GM04503 (cell line): ENCODE data around the gene MRPL49.
A peak's percentile ranks its signal among the peaks of the same experiment; 100 is the strongest.

Source experiments
- DNase-seq: peaks from one replicate; pipeline ENCODE4 v3.0.0-alpha.2; 2012; ENCODE audit warnings: low read depth

MRPL49 gene

DNA sequence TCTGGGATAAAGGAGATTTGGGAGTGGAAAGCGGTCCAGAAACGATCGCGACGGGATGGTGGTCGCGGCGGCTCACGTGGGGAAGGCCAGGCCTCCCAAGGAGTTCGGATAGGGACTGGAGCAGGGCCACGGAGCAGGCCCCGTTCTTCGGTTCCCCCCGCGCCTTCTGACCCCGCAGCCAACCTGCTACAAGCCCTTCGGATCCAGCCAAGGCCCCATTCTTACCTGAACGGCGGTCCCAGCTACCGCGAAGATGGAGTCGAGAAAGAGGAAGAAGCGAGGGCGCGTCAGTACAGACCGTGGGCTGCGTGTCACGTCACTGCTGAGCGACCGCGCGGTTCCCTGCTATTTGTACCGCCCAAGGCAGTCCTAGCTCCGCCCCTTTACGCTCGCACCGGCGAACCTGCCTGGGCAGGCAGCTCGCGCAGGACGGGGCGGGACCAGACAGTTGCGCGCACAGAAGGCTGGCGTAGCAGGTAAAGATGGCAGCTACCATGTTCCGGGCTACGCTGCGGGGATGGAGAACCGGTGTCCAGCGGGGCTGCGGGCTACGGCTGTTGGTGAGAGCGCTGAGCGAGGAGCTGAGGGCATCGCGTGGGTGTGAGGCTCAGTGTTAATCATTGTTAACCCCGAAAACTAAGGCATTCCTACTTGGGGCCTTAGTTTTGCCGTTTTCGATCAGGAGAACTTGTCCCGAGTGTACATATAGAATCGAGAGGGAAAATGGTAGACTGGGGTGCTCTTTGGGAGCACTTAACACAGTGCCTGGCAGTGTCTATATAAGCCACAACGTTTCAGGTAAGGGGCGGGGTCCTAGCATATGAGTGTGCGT lies at the start of gene MRPL49, which contains the start of gene FAU:
MRPL49 (plus strand) TSS at position 457 of the 832 bp plus-strand sequence; CDS start at position 483, 26 bp downstream.
FAU (minus strand) TSS at position 270 of the 832 bp plus-strand sequence. CDS start 321 bp downstream, outside the sequence.
- peak; percentile 73 for DNase-seq

DNA sequence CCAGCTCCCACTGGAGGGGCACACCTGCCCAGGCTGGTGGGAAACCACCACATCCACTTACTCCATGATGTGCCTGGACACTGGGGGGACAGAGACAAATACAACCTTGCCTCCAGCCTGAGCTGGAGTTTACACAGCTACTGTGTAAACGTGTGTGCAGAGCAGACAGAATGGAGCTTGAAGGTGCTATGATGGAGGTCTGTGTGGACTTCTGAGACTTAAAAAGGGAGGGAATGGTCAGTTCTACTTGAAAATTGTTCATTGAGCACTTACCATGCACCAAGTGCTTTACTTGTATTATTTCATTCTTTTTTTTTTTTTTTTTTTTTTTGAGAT lies 49.5 kb upstream of the MRPL49 start:
- no peak for DNase-seq

DNA sequence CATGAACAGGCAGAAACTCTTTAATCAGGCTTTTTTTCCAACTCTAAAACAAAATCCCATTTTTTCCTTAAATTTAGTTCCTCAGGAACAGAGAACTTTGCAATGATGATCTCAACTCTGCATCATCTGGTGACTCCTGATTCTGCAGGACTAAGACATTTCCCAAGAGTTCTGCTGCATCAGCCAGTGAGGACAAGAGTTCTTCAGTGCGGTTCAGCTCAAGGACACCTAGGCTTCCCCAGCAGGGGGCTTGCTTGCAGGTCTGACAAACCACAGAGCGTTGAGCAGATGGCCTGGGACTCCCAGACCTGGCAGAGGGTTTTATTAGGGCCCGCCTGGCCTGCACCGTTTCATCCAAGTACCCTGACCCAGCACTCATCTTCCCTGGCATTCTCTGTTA lies 44.7 kb upstream of the MRPL49 start:
- DNase-seq, result no peak

DNA sequence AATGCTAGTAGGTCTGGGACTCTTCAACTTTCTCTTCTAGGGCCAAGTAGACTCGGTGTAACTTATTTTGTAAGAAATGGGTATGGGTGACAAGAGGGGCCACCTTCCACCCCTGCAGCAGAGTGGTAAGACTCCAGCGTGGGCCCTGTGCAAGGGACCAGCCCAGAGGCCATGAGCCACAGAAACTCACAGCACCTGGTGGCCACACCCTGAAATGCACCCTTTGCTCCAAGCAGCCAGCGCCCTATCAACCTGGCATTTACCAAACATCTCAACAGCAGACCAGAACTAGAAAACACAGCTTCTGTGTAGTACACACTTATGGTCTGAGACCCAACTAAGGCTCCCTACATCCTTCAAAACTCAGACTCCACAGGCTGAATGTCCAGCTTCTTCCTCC lies 44.0 kb upstream of the MRPL49 start:
- no peak for DNase-seq

DNA sequence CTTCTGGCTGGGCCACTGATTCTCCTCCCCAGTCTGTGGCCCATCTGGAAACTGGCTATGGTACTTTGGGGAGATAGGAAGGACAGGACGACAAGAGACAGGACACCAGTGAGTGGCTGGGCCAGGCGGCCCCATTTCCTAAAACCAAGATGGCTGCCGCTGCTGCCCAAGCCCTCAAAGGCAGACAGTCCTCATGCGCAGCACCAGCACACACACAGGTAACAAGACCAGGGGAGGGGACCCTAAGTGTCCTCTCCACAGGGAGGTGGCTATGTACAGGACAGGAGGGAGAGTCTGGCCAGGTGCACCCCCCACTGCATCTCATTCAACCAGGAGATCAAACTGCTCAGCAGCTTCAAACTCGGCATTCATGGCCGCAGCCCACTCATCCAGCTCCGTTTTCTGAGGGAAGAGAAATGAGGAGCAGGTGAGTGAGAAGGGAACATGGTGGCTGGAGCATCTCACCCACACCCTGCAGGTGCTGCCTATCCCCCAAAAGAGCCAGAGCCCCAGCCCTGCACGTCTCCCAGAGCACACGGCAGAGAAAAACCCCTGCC lies 43.3 kb upstream of the MRPL49 start:
- no peak for DNase-seq

DNA sequence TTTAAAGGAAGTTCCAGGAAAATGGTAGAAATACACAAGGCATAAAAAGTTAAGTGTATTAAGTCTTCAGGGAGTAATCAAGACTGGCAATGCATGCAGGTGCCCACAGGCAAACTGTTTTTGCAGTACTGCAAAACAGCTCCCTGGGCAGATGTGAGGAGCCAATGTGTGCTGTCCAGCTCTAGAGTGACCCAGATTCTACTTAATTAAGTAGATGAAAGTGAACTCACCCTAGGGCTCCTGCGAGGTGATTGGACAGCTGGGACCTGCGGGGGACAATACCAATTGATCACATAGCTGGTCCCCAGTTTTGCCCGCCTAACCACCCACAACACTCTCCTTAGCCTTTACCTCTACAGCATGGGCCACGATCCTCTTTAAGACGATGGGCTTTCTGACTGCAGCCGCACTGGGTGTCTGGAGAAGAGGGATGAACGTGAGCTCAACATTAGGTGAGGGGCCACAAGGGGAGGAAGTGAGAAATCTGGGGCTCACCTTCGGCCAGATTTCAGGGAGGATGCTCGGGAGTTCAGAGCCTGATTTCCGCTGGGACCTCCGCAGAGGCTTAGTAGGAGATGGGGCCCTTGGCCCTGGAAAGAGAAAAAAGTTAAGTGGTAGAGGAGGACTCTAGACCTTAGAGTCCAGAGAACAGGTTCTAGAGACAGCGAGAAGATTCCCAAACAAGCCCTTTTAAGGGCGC lies 38.8 kb upstream of the MRPL49 start:
- no peak for DNase-seq

DNA sequence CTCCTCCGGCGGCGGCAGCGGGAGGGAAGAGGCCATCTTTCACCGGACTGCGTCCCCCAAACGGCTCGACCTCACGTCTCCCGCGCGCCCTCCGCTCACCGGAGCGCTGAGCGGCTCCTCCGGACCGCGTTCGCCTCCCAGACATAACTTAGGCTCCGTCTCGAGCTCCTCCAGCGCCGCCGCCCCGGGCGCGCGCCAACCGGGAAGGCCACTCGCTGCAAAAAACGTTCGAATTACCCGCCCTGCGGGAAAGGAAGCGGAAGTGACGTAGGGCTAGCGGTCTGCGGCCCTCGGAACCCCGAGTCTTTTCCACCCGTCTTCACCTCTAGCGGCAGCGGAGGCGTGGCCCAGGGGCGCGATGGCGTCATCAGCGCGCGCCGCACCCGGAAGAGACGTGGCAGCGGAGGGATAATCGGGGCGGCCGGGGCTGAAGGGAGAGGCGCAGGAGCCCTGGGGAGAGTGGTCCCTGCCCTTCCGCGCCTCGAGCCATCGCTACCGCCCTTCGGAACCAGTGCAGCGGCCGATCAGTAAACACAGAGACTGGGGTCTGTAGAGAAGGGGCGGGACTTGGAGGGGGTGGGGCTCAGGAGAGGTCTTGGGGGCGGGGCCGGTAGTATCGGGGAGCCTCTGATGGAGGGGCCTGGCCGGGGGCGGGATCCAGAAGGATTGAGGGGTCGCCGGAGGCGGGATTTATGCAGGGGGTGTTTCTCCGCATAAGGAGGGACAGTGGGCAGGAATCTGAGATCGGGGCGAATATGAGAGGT lies 38.1 kb upstream of the MRPL49 start, which contains the start of the genes CDCA5 and ZFPL1:
CDCA5 (minus strand) TSS at position 207 of the 764 bp plus-strand sequence; CDS start at position 145, 62 bp downstream.
ZFPL1 (plus strand) TSS at position 389 of the 764 bp plus-strand sequence. CDS start 477 bp downstream, outside the sequence.
- peak; percentile 63 for DNase-seq

DNA sequence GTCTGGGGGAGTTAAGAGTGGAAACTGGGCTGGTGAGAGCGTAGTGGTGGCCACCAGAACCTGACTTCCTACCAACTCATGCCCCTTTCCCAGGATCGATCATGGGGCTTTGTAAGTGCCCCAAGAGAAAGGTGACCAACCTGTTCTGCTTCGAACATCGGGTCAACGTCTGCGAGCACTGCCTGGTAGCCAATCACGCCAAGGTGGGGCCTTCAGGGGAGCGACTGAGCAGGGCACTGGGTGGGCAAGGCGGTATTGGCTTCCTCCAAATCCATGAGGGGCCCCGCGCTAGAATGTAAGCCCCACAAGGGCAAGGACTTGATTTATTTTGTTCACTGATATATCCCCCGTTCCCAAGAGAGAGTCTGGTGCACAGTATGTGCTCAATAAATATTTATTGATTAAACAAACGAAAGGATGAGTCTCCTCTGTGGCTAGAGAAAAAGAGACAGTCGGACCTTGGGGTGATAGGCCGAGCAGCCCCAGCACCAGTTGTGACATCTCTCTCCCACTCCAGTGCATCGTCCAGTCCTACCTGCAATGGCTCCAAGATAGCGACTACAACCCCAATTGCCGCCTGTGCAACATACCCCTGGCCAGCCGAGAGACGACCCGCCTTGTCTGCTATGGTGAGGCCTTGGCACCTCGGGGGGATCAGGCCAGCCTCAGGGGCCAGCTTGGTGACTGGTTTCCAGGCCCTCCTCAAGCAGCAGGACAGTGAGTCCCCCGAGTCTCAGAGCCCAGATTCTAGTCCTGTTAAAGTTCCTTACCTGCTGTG lies 37.3 kb upstream of the MRPL49 start:
- no peak for DNase-seq

DNA sequence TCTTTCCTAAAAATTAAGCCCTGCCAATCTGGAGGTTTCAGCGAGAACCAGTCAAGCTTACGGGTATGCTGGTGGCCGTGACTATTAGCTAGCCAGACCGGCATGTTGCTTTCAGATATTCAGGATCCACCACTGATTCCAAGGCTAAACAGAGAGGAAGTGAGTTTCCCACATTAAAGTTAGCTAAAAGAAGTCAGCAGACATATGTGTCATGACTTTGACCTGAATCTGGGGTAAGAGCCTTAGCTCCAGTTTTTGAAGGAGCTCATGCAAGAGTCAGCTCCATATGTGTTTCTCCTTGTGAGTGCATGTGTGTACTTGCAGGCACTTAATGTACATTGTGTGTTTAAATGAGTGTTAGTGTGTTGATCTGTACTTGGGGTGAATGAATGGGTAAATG lies 36.7 kb upstream of the MRPL49 start:
- DNase-seq, result no peak

DNA sequence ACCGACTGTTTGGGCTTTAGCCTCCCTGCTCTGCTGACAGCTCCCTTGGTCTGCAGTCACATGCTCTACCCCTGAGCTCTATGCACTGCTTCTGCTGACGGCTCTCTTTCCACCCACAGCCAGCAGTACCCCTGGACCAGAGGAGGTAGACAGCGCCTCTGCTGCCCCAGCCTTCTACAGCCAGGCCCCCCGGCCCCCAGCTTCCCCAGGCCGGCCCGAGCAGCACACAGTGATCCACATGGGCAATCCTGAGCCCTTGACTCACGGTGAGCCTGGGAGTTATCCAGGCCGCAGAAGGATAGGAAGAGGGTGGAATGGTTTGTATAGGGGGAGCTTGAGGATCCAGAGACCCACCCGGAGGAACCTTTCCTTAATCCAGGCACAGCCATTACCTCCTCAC lies 35.3 kb upstream of the MRPL49 start:
- no peak for DNase-seq

DNA sequence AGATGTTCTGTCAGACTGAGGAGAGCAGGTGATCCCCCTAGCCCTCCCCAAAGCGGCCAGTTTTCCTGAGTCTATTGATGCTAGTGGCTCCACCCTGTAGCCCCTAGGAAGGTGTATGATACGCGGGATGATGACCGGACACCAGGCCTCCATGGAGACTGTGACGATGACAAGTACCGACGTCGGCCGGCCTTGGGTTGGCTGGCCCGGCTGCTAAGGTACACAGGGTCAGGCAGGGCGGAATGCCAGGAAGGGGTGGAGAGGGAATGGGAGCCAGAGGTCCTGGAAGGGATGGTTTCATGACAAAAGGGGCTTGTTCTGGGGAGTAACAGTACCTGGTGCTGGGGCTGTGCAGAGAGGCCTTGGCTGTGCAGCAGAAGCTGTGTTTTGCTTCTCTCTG lies 34.9 kb upstream of the MRPL49 start:
- no peak for DNase-seq

DNA sequence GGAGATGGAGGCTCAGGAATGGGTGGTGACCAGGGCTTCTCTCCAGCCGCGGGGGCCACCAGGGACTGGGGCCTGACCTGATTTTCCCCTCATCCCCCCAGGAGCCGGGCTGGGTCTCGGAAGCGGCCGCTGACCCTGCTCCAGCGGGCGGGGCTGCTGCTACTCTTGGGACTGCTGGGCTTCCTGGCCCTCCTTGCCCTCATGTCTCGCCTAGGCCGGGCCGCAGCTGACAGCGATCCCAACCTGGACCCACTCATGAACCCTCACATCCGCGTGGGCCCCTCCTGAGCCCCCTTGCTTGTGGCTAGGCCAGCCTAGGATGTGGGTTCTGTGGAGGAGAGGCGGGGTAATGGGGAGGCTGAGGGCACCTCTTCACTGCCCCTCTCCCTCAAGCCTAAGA lies 34.3 kb upstream of the MRPL49 start:
- no peak for DNase-seq

DNA sequence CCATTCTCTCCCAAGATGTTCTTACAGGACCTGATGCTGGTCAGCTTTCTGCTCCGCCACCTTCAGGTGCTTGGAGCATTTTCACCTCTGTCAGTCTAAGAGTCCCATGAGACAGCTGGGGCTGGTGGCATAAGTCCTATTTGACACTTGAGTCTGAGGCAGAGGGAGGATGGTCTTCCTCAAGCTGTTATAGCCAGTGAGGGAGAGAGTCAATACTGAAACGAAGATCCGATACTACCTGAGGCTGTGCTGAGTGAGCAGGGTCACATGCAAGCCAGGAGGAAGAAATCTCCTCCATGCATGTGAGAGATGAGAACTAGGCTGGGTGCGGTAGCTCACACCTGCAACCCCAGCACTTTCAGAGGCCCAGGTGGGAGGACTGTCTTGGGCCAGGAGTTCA lies 32.5 kb upstream of the MRPL49 start:
- no peak for DNase-seq

DNA sequence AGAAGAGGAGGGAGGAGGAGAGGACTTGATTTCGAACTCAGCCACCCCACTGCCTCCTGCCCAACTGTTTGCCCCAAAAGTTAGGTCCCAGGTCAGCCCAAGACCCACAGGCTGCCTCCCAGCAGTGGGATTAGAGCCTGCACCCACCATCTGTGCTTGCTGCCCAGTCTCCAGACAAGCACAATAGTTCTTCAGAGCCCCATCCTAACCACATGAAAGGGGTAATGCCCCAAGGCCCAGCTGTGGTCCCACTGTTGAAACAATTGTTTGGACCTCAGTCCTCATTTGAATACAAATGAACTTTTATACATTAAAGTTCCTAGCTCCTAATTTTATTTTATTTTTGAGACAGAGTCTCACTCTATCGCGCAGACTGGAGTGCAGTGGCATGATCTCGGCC lies 31.5 kb upstream of the MRPL49 start:
- DNase-seq, result no peak

DNA sequence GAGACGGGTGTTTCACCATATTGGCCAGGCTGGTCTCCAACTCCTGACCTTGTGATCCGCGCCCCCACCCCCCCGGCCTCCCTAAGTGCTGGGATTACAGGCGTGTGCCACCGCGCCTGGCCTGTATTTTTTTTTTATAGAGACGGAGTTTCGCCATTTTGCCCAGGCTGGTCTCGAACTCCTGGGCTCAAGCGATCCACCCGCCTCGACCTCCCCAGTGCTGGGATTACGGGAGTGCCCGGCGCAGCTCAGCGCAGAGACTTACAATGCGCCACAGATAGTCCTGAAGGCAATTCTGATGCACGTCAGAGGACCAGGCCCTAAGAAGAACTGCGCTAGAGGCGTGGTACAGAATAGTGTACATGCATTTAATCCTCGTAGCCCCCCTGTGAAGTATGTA lies 26.7 kb upstream of the MRPL49 start:
- no peak for DNase-seq

DNA sequence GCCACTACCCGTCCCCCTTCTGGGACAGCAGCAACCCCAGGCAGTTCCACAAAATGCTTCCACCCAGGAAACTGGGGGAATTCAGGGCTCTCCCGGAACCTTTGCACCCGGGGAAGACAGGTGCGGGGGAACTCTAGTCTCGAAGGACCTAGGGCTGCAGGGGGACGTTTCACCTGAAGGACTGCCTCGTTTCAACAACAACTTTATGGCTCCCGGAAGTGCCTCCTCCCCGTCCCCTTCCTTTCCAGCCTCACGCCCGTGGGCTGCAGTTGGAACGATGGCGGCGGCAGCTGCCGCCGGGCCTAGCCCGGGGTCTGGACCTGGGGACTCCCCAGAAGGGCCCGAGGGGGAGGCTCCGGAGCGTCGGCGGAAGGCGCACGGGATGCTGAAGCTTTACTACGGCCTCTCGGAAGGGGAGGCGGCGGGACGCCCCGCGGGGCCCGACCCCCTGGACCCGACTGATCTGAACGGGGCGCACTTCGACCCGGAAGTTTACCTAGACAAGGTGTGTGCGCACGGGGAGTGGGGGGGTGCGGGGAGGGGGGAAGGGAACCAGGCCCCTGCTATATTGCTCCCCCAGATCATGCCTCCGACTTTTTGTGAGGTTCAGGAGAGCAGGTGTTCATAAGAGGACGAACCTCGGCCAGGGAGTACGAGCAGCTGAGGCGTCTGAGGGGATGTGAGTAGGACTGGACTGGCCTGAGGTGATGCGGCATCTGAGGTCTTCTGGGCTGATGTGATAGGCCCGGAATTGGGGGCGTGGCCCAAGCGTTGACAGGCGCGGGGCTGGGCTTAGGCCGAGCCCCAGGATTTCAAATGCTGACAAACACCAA lies 25.9 kb upstream of the MRPL49 start, which contains the start of gene VPS51:
VPS51 (plus strand) TSS at position 241 of the 833 bp plus-strand sequence; CDS start at position 278, 37 bp downstream.
- DNase-seq, result no peak

DNA sequence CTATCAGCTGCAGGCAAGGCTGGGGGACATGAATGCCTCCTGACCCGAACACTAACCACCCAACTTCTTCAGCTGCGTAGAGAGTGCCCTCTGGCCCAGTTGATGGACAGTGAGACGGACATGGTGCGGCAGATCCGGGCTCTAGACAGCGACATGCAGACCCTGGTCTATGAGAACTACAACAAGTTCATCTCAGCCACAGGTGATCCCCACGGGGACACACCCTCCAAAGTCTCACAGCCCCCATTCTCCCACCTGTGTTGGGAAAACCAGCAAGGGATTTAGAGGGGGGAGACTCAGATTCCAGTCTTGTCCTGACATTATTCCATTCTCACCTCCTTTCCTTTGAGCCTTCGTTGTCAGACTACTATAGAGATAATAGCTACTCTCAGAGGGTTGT lies 25.2 kb upstream of the MRPL49 start:
- no peak for DNase-seq

DNA sequence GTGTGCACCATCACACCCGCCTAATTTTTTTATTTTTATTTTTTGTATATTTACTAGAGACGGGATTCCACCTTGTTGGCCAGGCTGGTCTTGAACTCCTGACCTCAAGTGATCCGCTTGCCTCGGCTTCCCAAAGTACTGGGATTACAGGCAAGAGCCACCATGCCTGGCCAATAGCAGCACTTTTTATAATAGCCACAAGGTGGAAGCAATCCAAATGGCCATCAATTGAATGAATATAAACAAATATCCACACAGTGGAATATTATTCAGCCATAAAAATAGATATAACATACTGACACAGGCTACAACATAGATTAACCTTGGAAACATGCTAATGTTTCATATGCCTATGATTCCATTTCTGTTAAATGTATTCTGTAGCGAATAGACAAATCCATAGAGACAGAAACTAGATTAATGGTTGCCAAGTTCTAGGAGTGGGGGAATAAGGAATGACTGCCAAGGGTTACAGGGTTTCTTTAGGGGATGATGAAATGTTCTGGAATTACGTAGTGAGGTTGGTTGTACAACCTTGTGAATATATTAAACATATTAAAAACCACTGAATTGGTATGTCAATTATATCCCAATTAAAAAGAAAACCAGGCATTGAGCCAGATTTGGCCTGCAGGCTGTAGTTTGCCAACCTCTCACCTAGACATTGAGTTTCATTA lies 21.3 kb upstream of the MRPL49 start:
- DNase-seq, result no peak
